Stimulated activated naive B cell treated with anti-CD40 and anti-IgM and Interleukin-4, amounts not matched to agents 10 μg/mL and 1 μg/mL and 100 μg/mL, for 72 hours (primary cell): ENCODE results near the gene PPFIA1.

ENCODE experiments used
- ATAC-seq, 2 donors: fragments of 150-1000 bp; cut with Tn5 transposase; replicated peaks; 2 replicates each; pipeline ENCODE4 v1.10.0; 2021; ENCODE audit warnings: moderate library complexity in 1 of 2
- DNase-seq: peaks from one replicate; pipeline ENCODE4 v3.0.0; 2021
- H3K27ac Mint-ChIP-seq: one replicate; pipeline ENCODE4 v1.8.0; 2022; ENCODE audit warnings: mild to moderate bottlenecking, mixed read lengths
- H3K27me3 Mint-ChIP-seq, 2 donors: one replicate each; pipeline ENCODE4 v1.8.0; 2022; ENCODE audit warnings: mixed read lengths in 2 of 2
- H3K36me3 Mint-ChIP-seq, 2 donors: one replicate each; pipeline ENCODE4 v1.8.0; 2022; ENCODE audit warnings: mixed read lengths in 2 of 2, mild to moderate bottlenecking in 1 of 2
- H3K4me1 Mint-ChIP-seq, 2 donors: one replicate each; pipeline ENCODE4 v1.8.0; 2022; ENCODE audit warnings: mixed read lengths in 2 of 2, mild to moderate bottlenecking in 1 of 2
- H3K4me3 Mint-ChIP-seq, 2 donors: one replicate each; pipeline ENCODE4 v1.8.0; 2022; ENCODE audit warnings: mild to moderate bottlenecking in 2 of 2, mixed read lengths in 2 of 2, moderate library complexity in 1 of 2
- H3K9me3 Mint-ChIP-seq, 2 donors: one replicate each; pipeline ENCODE4 v1.8.0; 2022; ENCODE audit warnings: mixed read lengths in 2 of 2, mild to moderate bottlenecking in 1 of 2

The PPFIA1 gene

GRCh38 chr11:70423523-70424505, 153.3 kb downstream of the PPFIA1 start:
- ATAC-seq = peak; percentile 76 to 78
- Mint-ChIP-seq H3K27me3 (peaks cover 61 to 67% of the 10 kb centered on the region in 2 donors), H3K27ac (no peak overlapping the region), H3K9me3 (no peaks in the 10 kb centered on the region), H3K36me3 (peaks cover 2 to 3% of the 10 kb centered on the region in 2 donors), H3K4me3 (peak overlapping the region in 1 of 2 donors; percentile 17), H3K4me1 (peaks cover 7 to 15% of the 10 kb centered on the region in 2 donors)
- peak; percentile 20 for DNase-seq

- no peak overlapping the region for H3K4me3 Mint-ChIP-seq
- ATAC-seq (peak in 1 of 2 donors; percentile 46), DNase-seq (no peak)
- no peaks in the 10 kb centered on the region for H3K9me3 Mint-ChIP-seq
- H3K36me3 Mint-ChIP-seq = peaks cover 2 to 3% of the 10 kb centered on the region in 2 donors
- peaks cover 7 to 15% of the 10 kb centered on the region in 2 donors for H3K4me1 Mint-ChIP-seq
- H3K27ac Mint-ChIP-seq = peak overlapping the region; percentile 69
- peaks cover 64 to 73% of the 10 kb centered on the region in 2 donors for H3K27me3 Mint-ChIP-seq
These were observed 154.4 kb downstream of the PPFIA1 start for GRCh38 chr11:70424765-70425344.

DNA sequence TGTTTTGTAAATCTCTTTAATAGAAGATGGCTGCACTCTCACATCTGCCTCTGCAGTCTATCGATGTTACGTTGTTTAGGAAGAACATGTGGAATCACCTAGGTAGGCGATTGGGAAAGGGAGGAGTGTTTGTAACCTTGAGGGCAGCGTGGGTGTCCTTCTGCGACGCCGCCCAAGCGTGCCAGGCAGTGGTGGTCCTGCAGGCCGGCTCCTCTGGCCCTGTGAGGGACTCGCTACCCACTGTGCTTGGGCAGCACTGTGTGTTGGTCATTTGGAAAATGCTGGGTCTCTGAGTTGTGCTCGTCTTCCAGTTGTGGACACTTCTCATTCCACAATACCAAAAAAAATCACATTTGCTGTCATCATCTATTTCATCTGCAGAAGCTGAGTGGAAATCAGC, 156.9 kb downstream of the PPFIA1 start:
- ATAC-seq (no peak), DNase-seq (no peak)
- H3K27ac Mint-ChIP-seq = no peak overlapping the region
- H3K9me3 Mint-ChIP-seq = no peaks in the 10 kb centered on the region
- H3K36me3 Mint-ChIP-seq = peaks cover 2 to 7% of the 10 kb centered on the region in 2 donors
- H3K4me3 Mint-ChIP-seq = no peak overlapping the region
- H3K4me1 Mint-ChIP-seq = peaks cover 18 to 20% of the 10 kb centered on the region in 2 donors
- H3K27me3 Mint-ChIP-seq = peaks cover 62 to 79% of the 10 kb centered on the region in 2 donors

DNA sequence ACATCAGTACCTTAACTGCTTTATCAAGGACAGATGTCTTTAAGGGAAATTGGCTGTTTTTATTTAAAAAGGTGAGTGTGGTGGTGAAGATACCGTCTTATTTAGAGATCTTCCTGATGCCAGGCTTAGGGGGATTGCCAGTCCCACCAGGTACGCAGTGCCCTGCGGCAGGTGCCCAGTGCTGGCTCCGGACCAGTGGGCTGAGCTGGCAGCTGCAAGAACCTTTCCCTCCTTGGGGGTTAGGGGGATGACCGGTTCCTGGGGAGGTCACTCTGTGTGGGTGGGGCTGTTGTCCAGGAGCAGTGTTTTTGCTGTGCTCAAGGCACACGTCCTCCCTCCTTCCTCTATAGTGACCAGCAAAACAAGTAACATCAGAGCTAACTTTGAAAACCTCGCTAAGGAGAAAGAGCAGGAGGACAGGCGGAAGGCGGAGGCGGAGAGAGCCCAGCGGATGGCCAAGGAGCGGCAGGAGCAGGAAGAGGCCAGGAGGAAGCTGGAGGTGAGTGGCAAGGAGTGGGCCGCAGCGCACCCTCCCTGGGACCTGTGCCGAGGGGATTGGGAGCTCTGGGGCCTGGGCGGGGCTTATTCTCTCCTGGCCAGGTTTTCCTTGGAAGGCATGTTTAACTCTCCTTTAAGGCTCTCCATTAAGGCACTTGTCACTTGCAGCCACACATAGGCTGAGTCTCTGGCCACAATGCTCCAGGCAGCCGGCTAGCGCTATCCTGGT, 158.4 kb downstream of the PPFIA1 start:
- H3K4me1 Mint-ChIP-seq = peaks cover 13 to 23% of the 10 kb centered on the region in 2 donors
- no peaks in the 10 kb centered on the region for H3K9me3 Mint-ChIP-seq
- no peak overlapping the region for H3K4me3 Mint-ChIP-seq
- peaks cover 0 to 8% of the 10 kb centered on the region in 2 donors for H3K36me3 Mint-ChIP-seq
- DNase-seq (no peak), ATAC-seq (no peak)
- H3K27me3 Mint-ChIP-seq = peaks cover 55 to 76% of the 10 kb centered on the region in 2 donors
- no peak overlapping the region for H3K27ac Mint-ChIP-seq

GRCh38 chr11:70429428-70429705, 158.9 kb downstream of the PPFIA1 start:
- ATAC-seq (no peak), DNase-seq (no peak)
- Mint-ChIP-seq H3K27ac (no peak overlapping the region), H3K27me3 (peaks cover 54 to 76% of the 10 kb centered on the region in 2 donors), H3K4me3 (no peak overlapping the region), H3K9me3 (no peaks in the 10 kb centered on the region), H3K36me3 (peaks cover 3 to 10% of the 10 kb centered on the region in 2 donors), H3K4me1 (peaks cover 11 to 23% of the 10 kb centered on the region in 2 donors)

- DNase-seq (no peak), ATAC-seq (peak in 1 of 2 donors; percentile 41)
- no peak overlapping the region for H3K27ac Mint-ChIP-seq
- peaks cover 8 to 26% of the 10 kb centered on the region in 2 donors for H3K4me1 Mint-ChIP-seq
- H3K4me3 Mint-ChIP-seq = no peak overlapping the region
- H3K9me3 Mint-ChIP-seq = no peaks in the 10 kb centered on the region
- H3K27me3 Mint-ChIP-seq = peaks cover 54 to 76% of the 10 kb centered on the region in 2 donors
- peaks cover 6 to 10% of the 10 kb centered on the region in 2 donors for H3K36me3 Mint-ChIP-seq
These were observed 159.4 kb downstream of the PPFIA1 start for GRCh38 chr11:70429724-70430521.

- Mint-ChIP-seq H3K36me3 (peaks cover 7 to 15% of the 10 kb centered on the region in 2 donors), H3K27me3 (peaks cover 53 to 76% of the 10 kb centered on the region in 2 donors), H3K4me3 (no peak overlapping the region), H3K4me1 (peaks cover 9 to 32% of the 10 kb centered on the region in 2 donors), H3K27ac (no peak overlapping the region), H3K9me3 (no peaks in the 10 kb centered on the region)
- DNase-seq (no peak), ATAC-seq (no peak)
These were observed 160.4 kb downstream of the PPFIA1 start for GRCh38 chr11:70430671-70431574.

- peaks cover 54 to 76% of the 10 kb centered on the region in 2 donors for H3K27me3 Mint-ChIP-seq
- no peaks in the 10 kb centered on the region for H3K9me3 Mint-ChIP-seq
- DNase-seq (no peak), ATAC-seq (no peak)
- H3K27ac Mint-ChIP-seq = no peak overlapping the region
- peaks cover 7 to 15% of the 10 kb centered on the region in 2 donors for H3K36me3 Mint-ChIP-seq
- H3K4me1 Mint-ChIP-seq = peaks cover 11 to 39% of the 10 kb centered on the region in 2 donors
- no peak overlapping the region for H3K4me3 Mint-ChIP-seq
These were observed 161.1 kb downstream of the PPFIA1 start for GRCh38 chr11:70431611-70432010.

- Mint-ChIP-seq H3K4me3 (no peak overlapping the region), H3K4me1 (peaks cover 15 to 44% of the 10 kb centered on the region in 2 donors), H3K27ac (no peak overlapping the region), H3K27me3 (peaks cover 54 to 76% of the 10 kb centered on the region in 2 donors), H3K36me3 (peaks cover 8 to 16% of the 10 kb centered on the region in 2 donors), H3K9me3 (peaks cover 0 to under 1% of the 10 kb centered on the region in 2 donors)
- no peak for DNase-seq
- ATAC-seq = no peak
These were observed 161.6 kb downstream of the PPFIA1 start for GRCh38 chr11:70432065-70432464.

DNA sequence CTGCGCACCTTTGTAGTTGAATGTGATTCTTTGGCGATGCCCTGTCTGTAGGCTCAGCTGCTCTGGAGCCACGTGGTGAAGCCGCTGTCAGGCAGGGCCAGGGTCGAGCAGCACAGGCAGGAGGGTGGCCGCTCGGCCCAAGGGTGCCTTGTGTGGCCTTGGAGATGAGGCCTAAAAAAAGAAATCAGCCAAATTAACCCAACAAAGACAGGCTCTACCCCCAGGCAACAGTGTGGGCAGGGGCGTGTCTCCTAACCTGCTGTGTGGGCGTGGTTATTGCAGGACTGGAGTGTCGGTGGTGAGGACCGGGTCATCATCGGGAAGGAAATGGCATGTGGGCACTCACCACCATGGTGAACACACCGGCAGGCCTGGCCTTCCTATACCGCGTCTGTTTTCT, 162.1 kb downstream of the PPFIA1 start:
- DNase-seq = no peak
- peaks cover 50 to 73% of the 10 kb centered on the region in 2 donors for H3K27me3 Mint-ChIP-seq
- H3K9me3 Mint-ChIP-seq = peaks cover 0 to 2% of the 10 kb centered on the region in 2 donors
- H3K36me3 Mint-ChIP-seq = peaks cover 9 to 20% of the 10 kb centered on the region in 2 donors
- no peak for ATAC-seq
- no peak overlapping the region for H3K27ac Mint-ChIP-seq
- H3K4me1 Mint-ChIP-seq = peaks cover 17 to 49% of the 10 kb centered on the region in 2 donors
- H3K4me3 Mint-ChIP-seq = no peak overlapping the region

- ATAC-seq (no peak), DNase-seq (no peak)
- Mint-ChIP-seq H3K27me3 (peaks cover 49 to 71% of the 10 kb centered on the region in 2 donors), H3K27ac (no peak overlapping the region), H3K36me3 (peaks cover 14 to 24% of the 10 kb centered on the region in 2 donors), H3K9me3 (peaks cover 3 to 6% of the 10 kb centered on the region in 2 donors), H3K4me1 (peaks cover 20 to 53% of the 10 kb centered on the region in 2 donors), H3K4me3 (no peak overlapping the region)
These were observed 162.5 kb downstream of the PPFIA1 start for GRCh38 chr11:70433038-70433437.

GRCh38 chr11:70433526-70433925, 163.0 kb downstream of the PPFIA1 start:
- Mint-ChIP-seq H3K27ac (no peak overlapping the region), H3K36me3 (peaks cover 16 to 27% of the 10 kb centered on the region in 2 donors), H3K9me3 (peaks cover 4 to 7% of the 10 kb centered on the region in 2 donors), H3K4me3 (no peak overlapping the region), H3K4me1 (peaks cover 23 to 58% of the 10 kb centered on the region in 2 donors), H3K27me3 (peaks cover 46 to 70% of the 10 kb centered on the region in 2 donors)
- ATAC-seq (no peak), DNase-seq (no peak)
